Ovary (tissue), 9 donors: ENCODE results near the gene C2CD4C. TPM values are rescaled to one million over a fixed set of nuclear protein-coding genes. Genes with fewer than 3 reads are reported as not detected.

Experiments used
- DNase-seq, 5 donors: peaks; one replicate each; pipeline ENCODE4 v3.0.0-alpha.2; 2019 to 2020
- H3K27ac ChIP-seq, 2 donors: fragments of 200-600 bp; one replicate each; pipeline versions ENCODE4 v1.5.1 to v1.8.0; 2019 to 2022
- H3K27me3 ChIP-seq: fragments of 200-600 bp; one replicate; pipeline ENCODE4 v1.8.0; 2022
- H3K36me3 ChIP-seq: fragments of 200-600 bp; sonication (generic); one replicate; pipeline ENCODE4 v1.5.1; 2019
- H3K4me1 ChIP-seq: one replicate; pipeline ENCODE4 v1.8.1; 2013; ENCODE audit warnings: mild to moderate bottlenecking, moderate library complexity; ENCODE audit not compliant: insufficient read depth
- H3K4me3 ChIP-seq: fragments of 200-600 bp; sonication (generic); one replicate; pipeline ENCODE4 v1.5.1; 2017
- H3K9me3 ChIP-seq, 2 donors: fragments of 200-600 bp in 1 of 2; sonication (generic) in 1 of 2; one replicate each; pipeline versions ENCODE4 v1.5.1 to v1.8.1; 2013 to 2019; ENCODE audit warnings: mild to moderate bottlenecking in 1 of 2, moderate library complexity in 1 of 2
- EP300 ChIP-seq: sonication (generic); formaldehyde crosslinking; IDR thresholded peaks from one replicate; pipeline ENCODE4 v1.6.1; 2017; ENCODE audit warnings: antibody characterized with exemption
- POLR2A ChIP-seq: fragments of 450-650 bp; IDR thresholded peaks from one replicate; pipeline ENCODE4 v1.6.1; 2017; ENCODE audit warnings: antibody characterized with exemption, mild to moderate bottlenecking, moderate library complexity
- WGBS, 3 donors: extraction: QIAGEN DNeasy Blood & Tissue Kit in 1 of 3; methylation state at CpG; one replicate each; pipeline versions ENCODE4 v1.1.5 to v1.1.7; 2013 to 2017; 5-methylcytosine and 5-hydroxymethylcytosine counted together
- intact Hi-C, 4 donors: fragments of 100-400 bp; cut with DNase I; formaldehyde crosslinking; loops; one replicate each; pipeline versions ENCODE4 v1.11.0 to v1.15.1; 2022 to 2023
- polyA plus RNA-seq, 2 donors: library from polyadenylated mRNA; stranded (reverse); fragments of 200-250 nt in 1 of 2; fragments of 350-450 nt in 1 of 2; fragmentation: Illumina TruSeq in 1 of 2; extraction: RNeasy Lipid Tissue Mini Kit (QIAGEN cat#74804) in 1 of 2; gene quantifications; one replicate each; pipeline ENCODE4 v1.2.3, GENCODE V29; 2013 to 2014
- total RNA-seq, 7 donors: library from RNA; depleted of rRNA in 2 of 7; stranded (reverse); fragments of >200 nt in 2 of 7; fragmentation: NEBNext Ultra II Directional in 3 of 7; extraction: Animal tissue kit (Norgen Biotek cat#: 25700) in 3 of 7; gene quantifications; one replicate each; pipeline versions ENCODE4 v1.1.0 to v1.2.4, GENCODE V29; 2016 to 2023
- TF ChIP-seq, protein P1 (sequence below), 3 donors: fragments of 450-650 bp in 2 of 3; fragments of 200-600 bp in 1 of 3; IDR thresholded peaks; one replicate each; pipeline versions ENCODE4 v1.5.1 to v1.8.0; 2016 to 2022; ENCODE audit warnings: antibody characterized with exemption in 3 of 3, mild to moderate bottlenecking in 1 of 3
- donor health status: DM: no; HTN: no; CAD: no; lungs with moderate emphysema.
- donor health status: DM: no; HTN: no; CAD: no.
- donor health status: Bipolar disorder and iron deficiency.
- donor health status: DM: yes; HTN: yes; CAD: no.
- donor health status: DM: no; HTN: no; CAD: no.
- donor health status: DM: yes; HTN: yes; CAD: no.

Gene C2CD4C
- total and polyA plus RNA-seq, 9 donors, result 0.12 to 2.3 (median 0.42) TPM; not detected in 3

DNA sequence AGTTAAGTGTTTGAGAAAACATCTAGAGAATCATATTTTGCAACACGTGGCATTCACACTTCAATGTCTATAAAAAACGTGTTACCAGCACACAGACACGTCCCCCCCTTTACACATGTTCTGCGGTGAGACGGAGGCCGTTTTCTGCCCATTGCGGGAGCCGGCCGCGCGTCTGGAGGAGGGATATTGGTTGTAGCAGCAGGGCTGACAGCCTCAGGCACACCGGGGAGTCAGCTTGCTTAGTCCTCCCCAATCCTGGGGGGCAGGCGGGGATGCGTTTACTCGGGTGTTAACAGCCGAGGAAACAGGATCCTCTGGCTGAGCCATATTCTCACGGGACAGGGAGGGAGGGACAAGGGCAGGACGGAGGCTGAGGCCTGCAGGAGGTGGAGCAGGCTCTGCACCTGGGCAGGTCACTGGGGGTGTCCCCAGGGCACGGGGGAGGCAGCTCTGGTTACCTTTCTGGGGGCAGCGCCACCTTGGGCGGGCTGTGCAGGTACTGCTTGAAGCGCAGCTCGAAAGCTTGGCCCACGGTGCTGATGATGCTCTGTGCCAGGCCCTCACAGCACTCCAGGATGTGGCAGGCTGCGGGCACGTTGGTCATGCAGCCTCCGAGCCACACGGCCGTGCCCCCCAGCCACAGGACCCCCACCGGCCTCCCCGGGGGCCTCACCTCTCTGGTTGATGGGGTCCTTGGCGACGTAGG is 26.9 kb upstream of the C2CD4C start:
- no peaks in the 10 kb centered on the region for H3K9me3 ChIP-seq
- no peaks in the 10 kb centered on the region for H3K36me3 ChIP-seq
- H3K4me3 ChIP-seq, result no peak overlapping the region
- intact Hi-C loops, result no loop called here
- WGBS, 3 donors, result 81 to 83% (median 81%) methylated on average over 29 to 33 of the region's 33 CpGs
- H3K27me3 ChIP-seq, result no peaks in the 10 kb centered on the region
- no peaks in the 10 kb centered on the region for H3K4me1 ChIP-seq
- no peak overlapping the region for H3K27ac ChIP-seq
- no peak for DNase-seq
- no peak for TF ChIP-seq POLR2A
- TF ChIP-seq EP300, result no peak
- TF ChIP-seq, protein P1, sequence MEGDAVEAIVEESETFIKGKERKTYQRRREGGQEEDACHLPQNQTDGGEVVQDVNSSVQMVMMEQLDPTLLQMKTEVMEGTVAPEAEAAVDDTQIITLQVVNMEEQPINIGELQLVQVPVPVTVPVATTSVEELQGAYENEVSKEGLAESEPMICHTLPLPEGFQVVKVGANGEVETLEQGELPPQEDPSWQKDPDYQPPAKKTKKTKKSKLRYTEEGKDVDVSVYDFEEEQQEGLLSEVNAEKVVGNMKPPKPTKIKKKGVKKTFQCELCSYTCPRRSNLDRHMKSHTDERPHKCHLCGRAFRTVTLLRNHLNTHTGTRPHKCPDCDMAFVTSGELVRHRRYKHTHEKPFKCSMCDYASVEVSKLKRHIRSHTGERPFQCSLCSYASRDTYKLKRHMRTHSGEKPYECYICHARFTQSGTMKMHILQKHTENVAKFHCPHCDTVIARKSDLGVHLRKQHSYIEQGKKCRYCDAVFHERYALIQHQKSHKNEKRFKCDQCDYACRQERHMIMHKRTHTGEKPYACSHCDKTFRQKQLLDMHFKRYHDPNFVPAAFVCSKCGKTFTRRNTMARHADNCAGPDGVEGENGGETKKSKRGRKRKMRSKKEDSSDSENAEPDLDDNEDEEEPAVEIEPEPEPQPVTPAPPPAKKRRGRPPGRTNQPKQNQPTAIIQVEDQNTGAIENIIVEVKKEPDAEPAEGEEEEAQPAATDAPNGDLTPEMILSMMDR (IDR thresholded peaks at IDR 0.05), result no peak

DNA sequence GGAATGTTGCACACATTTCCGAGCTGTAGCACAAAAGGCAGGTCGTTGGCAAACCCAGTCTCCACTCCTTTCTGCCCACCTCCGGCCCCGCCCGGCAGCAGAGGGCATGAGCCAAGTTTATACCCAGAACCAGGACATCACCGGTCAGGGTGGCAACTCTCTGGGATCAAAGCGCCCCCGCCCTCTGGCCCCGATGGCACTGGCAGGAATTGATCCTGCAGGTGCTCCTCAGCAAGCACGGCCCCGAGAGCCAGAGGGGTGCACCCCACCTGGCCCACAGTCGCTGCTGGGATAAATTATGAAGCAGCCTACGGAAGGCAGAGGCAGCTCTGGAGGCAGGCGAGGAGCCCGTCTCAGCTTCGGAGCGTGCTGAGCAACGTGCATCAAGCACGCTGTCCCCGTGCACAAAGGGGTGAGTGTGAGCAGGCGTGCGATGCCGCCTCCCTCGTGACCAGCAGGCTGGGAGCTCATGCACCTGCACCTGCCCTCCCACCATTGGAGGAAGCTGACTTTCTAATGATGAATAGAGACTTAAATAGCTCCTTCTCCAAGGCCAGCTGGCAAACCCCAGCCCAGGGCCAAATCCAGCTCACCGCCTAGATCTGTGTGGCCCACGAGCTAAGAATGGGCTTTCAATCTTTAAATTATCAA is 26.2 kb upstream of the C2CD4C start:
- TF ChIP-seq POLR2A, result no peak
- TF ChIP-seq, protein P1 (IDR thresholded peaks at IDR 0.05), result no peak
- TF ChIP-seq EP300, result no peak
- Histone ChIP-seq H3K27ac (no peak overlapping the region), H3K4me3 (no peak overlapping the region), H3K4me1 (no peaks in the 10 kb centered on the region), H3K27me3 (no peaks in the 10 kb centered on the region), H3K9me3 (no peaks in the 10 kb centered on the region), H3K36me3 (no peaks in the 10 kb centered on the region)
- DNase-seq, result no peak
- intact Hi-C loops, result no loop called here
- WGBS, 3 donors, result 89 to 91% (median 90%) methylated on average over 26 of the region's 26 CpGs

DNA sequence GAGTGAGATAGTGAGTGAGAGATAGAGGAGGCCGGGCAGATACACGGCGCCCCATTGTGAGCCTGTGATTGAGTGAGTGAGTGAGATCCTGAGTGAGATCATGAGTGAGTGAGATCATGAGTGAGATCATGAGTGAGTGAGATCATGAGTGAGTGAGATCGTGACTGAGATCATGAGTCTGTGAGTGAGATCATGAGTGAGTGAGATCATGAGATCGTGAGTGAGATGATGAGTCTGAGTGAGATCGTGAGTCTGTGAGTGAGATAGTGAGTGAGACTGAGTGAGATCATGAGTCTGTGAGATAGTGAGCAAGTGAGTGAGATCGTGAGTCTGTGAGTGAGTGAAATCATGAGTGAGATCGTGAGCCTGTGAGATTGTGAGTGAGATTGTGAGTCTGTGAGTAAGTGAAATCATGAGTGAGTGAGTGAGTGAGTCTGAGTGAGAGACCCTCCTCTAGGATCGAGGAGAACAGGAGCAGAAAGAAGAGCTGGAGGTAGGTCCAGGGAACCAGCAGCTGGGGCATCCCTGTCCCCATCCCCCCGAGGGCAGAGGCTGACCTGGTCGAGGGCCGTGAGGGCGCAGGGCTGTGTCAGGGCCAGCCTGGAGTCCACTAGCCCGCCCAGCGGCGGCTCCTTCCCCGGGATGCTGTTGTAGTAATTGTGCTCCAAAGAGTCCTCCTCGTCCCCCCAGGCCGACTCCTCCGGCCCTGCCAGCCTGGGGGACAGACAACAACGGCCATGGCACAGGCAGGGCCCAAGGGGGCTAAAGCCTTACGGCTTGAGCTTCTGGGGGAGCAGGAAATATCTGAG is 25.4 kb upstream of the C2CD4C start:
- no peak overlapping the region for H3K4me3 ChIP-seq
- no peaks in the 10 kb centered on the region for H3K27me3 ChIP-seq
- no peak for DNase-seq
- H3K27ac ChIP-seq, result no peak overlapping the region
- intact Hi-C loops, result no loop called here
- no peaks in the 10 kb centered on the region for H3K9me3 ChIP-seq
- TF ChIP-seq EP300 (no peak), POLR2A (no peak)
- TF ChIP-seq, protein P1 (IDR thresholded peaks at IDR 0.05), result no peak
- no peaks in the 10 kb centered on the region for H3K4me1 ChIP-seq
- WGBS, 3 donors, result 87 to 92% (median 87%) methylated on average over 22 of the region's 22 CpGs
- no peaks in the 10 kb centered on the region for H3K36me3 ChIP-seq

DNA sequence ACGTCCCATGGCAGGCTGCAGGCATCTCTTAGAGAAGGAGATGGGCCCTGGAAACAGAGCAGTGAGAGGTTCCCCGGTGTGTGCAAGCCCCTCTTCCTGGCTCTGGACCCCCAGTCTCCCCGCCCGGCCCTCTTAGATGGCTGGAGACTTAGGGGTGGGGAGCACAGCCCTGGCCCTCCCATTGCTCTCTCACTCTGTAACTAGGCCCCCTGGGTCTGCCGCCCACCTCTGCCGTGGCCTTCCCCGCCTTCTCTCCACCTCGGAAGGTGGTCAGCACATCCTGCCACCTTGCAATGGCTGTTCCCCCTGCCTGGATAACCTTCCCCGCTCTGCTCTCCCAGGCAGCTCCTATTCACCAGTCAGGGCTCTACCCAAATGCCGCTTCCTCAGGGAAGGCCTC is 21.8 kb upstream of the C2CD4C start:
- TF ChIP-seq, protein P1 (IDR thresholded peaks at IDR 0.05), result no peak
- TF ChIP-seq POLR2A (no peak), EP300 (no peak)
- H3K9me3 ChIP-seq, result no peaks in the 10 kb centered on the region
- no peaks in the 10 kb centered on the region for H3K4me1 ChIP-seq
- no peak overlapping the region for H3K27ac ChIP-seq
- intact Hi-C loops, result no loop called here
- no peak for DNase-seq
- no peaks in the 10 kb centered on the region for H3K27me3 ChIP-seq
- no peaks in the 10 kb centered on the region for H3K36me3 ChIP-seq
- no peak overlapping the region for H3K4me3 ChIP-seq
- WGBS, 3 donors, result 96 to 98% (median 97%) methylated on average over 10 of the region's 10 CpGs
